ENCODE data around the gene CFAP70. TPM values are rescaled to one million over a fixed set of nuclear protein-coding genes. Genes with fewer than 3 reads are reported as not detected.
"Not testable (repeated sequence)": the region's sequence is repeated elsewhere in the genome, so short reads cannot be mapped to it uniquely, and the experiment has no call there.

The CFAP70 gene
- total RNA-seq, 1 donor from 2014 or later, result 2.8 TPM

- no peak for DNase-seq (ENCODE audit: low spot score)
- ATAC-seq, result no peak
Observed at GRCh38 chr10:73340121-73340520, 18.5 kb downstream of the CFAP70 start.

- no peak for DNase-seq (ENCODE audit: low spot score)
- no peak for ATAC-seq
Observed at GRCh38 chr10:73339436-73339835, 19.2 kb downstream of the CFAP70 start.

GRCh38 chr10:73338801-73339368, 19.8 kb downstream of the CFAP70 start:
- ATAC-seq (no peak), DNase-seq (ENCODE audit: low spot score) (no peak)

GRCh38 chr10:73333202-73333601, 25.5 kb downstream of the CFAP70 start:
- ATAC-seq (no peak), DNase-seq (ENCODE audit: low spot score) (no peak)

GRCh38 chr10:73332379-73332778, 26.3 kb downstream of the CFAP70 start:
- ATAC-seq, result no peak
- no peak for DNase-seq (ENCODE audit: low spot score)

GRCh38 chr10:73328523-73328922, 30.1 kb downstream of the CFAP70 start:
- ATAC-seq; DNase-seq (ENCODE audit: low spot score): not testable (repeated sequence)

GRCh38 chr10:73325290-73325689, 33.4 kb downstream of the CFAP70 start:
- not testable (repeated sequence) for ATAC-seq; DNase-seq (ENCODE audit: low spot score)

GRCh38 chr10:73323582-73323981, 35.1 kb downstream of the CFAP70 start:
- DNase-seq (ENCODE audit: low spot score); ATAC-seq: not testable (repeated sequence)

- ATAC-seq, result no peak
- no peak for DNase-seq (ENCODE audit: low spot score)
Observed at GRCh38 chr10:73310475-73310874, 48.2 kb downstream of the CFAP70 start.

GRCh38 chr10:73307203-73307800, 51.4 kb downstream of the CFAP70 start:
- no peak for ATAC-seq
- no peak for DNase-seq (ENCODE audit: low spot score)

- ATAC-seq (no peak), DNase-seq (ENCODE audit: low spot score) (no peak)
Observed at GRCh38 chr10:73306171-73306708, 52.4 kb downstream of the CFAP70 start.

- no peak for ATAC-seq
- no peak for DNase-seq (ENCODE audit: low spot score)
Observed at GRCh38 chr10:73296946-73297345, 61.7 kb downstream of the CFAP70 start.

GRCh38 chr10:73293461-73293860, 65.2 kb downstream of the CFAP70 start:
- DNase-seq (ENCODE audit: low spot score), result no peak
- no peak for ATAC-seq

GRCh38 chr10:73289958-73290357, 68.7 kb downstream of the CFAP70 start:
- ATAC-seq, result no peak
- DNase-seq (ENCODE audit: low spot score), result no peak

- ATAC-seq, result no peak
- no peak for DNase-seq (ENCODE audit: low spot score)
Observed at GRCh38 chr10:73287441-73287840, 71.2 kb downstream of the CFAP70 start.

- ATAC-seq (no peak), DNase-seq (ENCODE audit: low spot score) (no peak)
Observed at GRCh38 chr10:73281097-73281496, 77.6 kb downstream of the CFAP70 start.

- no peak for DNase-seq (ENCODE audit: low spot score)
- ATAC-seq, result no peak
Observed at GRCh38 chr10:73264423-73264822, 94.2 kb downstream of the CFAP70 start.

GRCh38 chr10:73263693-73264347, 94.8 kb downstream of the CFAP70 start:
- no peak for DNase-seq (ENCODE audit: low spot score)

GRCh38 chr10:73262880-73263555, 95.6 kb downstream of the CFAP70 start:
- DNase-seq (ENCODE audit: low spot score), result no peak
- ATAC-seq, result no peak

More at GRCh38 chr10:73263693-73264347, 94.8 kb downstream of the CFAP70 start:
- ATAC-seq, result peak; percentile 61

GRCh38 chr10:73262105-73262730, 96.4 kb downstream of the CFAP70 start:
- ATAC-seq (no peak), DNase-seq (ENCODE audit: low spot score) (no peak)
